GM13977 (cell line): ENCODE results near the gene RPAP3.

ENCODE experiments used
- DNase-seq: peaks from one replicate; pipeline ENCODE4 v3.0.0; 2012; ENCODE audit warnings: low spot score
- in situ Hi-C: fragments of 300-500 bp; cut with MboI; formaldehyde crosslinking; loops from one replicate; pipeline ENCODE4 v1.12.0; 2022; ENCODE audit warnings: low sequenced_read_pairs, low pct_unique_long_range_greater_than_20kb, mixed read lengths, inconsistent platforms; ENCODE audit not compliant: unreplicated experiment
- TF ChIP-seq, protein P1 (sequence below): IDR thresholded peaks from 2 replicates; pipeline ENCODE4 v1.5.1; 2012; ENCODE audit warnings: mild to moderate bottlenecking, control low read depth; ENCODE audit not compliant: insufficient read depth; ENCODE audit errors: extremely low read depth, missing control alignments

RPAP3 gene

DNA sequence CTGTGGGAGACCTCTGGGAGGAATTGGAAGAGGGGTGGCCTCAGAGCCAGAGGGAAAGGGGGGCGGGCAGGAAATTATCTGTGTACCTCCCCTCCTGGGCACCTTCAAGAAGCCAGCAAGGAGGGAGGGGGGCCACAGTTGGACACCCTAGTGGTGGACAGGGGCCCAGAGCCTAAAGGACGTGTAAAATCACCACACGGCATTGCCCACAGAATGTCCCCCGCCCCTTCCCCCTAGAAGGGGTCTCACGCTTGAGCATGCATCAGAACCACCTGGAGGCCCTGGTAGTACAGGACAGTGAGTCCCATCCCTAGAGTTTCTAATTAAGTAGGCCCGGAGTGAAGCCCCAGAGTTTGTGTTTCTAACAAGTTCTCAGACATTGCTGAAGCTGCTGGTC lies 11.2 kb upstream of the RPAP3 start:
- in situ Hi-C loops: loop anchor here (10.0 kb wide), 2 partner anchors 58 to 128 kb away; partner anchors contain the start of gene SLC48A1
- no peak for DNase-seq
- TF ChIP-seq, protein P1, sequence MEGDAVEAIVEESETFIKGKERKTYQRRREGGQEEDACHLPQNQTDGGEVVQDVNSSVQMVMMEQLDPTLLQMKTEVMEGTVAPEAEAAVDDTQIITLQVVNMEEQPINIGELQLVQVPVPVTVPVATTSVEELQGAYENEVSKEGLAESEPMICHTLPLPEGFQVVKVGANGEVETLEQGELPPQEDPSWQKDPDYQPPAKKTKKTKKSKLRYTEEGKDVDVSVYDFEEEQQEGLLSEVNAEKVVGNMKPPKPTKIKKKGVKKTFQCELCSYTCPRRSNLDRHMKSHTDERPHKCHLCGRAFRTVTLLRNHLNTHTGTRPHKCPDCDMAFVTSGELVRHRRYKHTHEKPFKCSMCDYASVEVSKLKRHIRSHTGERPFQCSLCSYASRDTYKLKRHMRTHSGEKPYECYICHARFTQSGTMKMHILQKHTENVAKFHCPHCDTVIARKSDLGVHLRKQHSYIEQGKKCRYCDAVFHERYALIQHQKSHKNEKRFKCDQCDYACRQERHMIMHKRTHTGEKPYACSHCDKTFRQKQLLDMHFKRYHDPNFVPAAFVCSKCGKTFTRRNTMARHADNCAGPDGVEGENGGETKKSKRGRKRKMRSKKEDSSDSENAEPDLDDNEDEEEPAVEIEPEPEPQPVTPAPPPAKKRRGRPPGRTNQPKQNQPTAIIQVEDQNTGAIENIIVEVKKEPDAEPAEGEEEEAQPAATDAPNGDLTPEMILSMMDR: no peak

DNA sequence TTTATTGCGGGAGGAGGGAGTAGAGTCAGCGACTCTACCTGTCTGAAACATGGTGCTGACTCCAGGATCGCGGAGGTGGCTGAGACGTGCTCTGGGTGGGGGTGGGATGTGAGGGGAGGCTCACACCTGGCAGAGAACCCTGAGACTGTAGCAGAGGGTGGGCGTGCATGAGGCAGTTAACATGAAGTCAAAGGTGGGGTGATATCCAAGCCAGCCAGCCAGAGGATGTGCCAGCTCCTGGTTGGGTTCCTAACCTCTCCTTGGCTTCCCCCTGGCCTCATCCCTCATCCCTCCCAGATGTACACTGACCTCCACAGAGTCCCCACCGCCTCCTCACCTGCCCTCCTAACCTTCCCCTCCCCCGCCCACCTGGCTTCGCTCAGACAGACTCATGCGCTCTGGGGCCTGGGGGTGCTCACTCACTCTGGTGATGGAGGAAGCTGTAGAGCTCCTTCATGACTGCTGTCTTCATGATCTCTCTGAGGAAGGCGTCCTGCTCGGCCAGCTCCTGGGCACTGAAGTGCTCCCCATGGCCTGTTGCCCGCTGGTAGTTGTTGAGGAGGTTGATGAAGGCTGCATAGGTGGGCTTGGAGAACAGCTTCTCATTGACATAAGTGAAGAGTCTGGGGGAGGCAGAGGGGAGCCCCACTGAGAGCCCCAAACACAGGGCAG lies 10.2 kb upstream of the RPAP3 start:
- in situ Hi-C loops: loop anchor here (10.0 kb wide), 2 partner anchors 59 to 129 kb away; partner anchors contain the start of gene SLC48A1
- no peak for DNase-seq
- TF ChIP-seq, protein P1: no peak

DNA sequence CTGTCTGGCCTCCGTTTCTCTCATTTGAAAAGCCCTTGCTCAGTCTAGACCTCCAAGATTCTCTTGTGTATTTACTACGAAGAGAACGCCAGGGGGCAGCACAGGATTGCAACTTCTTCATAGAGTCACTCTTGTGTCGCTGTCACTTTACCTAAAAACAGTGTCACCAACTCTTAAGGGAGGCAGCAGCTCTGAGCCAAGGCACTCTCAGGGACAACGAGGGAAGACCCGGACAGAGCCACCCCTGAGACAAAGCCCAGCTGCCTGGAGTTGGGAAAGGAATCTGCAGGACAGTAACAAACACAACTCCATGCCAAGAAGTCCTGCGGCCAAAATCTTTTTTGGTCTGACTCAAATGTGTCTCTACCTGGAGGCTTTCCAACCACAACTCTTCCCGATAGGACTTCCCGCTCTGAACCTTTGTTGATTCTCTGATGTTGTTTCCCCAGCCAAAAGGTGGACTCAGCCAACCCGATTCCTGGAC lies 9.6 kb upstream of the RPAP3 start:
- in situ Hi-C loops: loop anchor here (10.0 kb wide), 2 partner anchors 59 to 129 kb away; partner anchors contain the start of gene SLC48A1
- peak; percentile 77 for DNase-seq

DNA sequence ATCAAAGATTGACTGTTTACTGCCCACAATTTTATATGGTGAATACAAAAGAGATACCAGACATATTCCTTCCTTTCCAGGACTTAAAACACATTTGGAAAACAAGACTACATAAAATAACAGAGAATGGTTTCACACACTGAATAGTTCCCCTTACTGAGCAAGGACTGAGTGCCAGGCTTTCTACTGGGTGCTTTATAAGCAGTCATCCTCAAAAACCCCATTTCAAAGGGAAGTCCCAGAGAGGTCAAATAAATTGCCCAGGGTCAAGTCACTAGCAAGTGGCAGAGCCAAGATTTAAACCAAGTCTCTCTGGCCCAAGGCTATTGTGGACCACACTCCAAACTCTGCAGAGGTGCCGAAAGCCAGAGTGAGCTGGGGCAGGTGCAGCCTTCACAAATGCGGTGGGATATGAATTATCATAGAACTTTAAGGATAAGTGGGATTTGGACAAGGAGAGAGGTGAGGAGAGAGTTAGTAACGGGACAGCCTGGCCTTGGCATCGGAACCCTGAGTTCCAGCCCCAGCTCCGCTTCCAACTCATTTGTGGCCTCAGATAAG lies 9.1 kb upstream of the RPAP3 start:
- DNase-seq: no peak
- TF ChIP-seq, protein P1: no peak
- in situ Hi-C loops: loop anchor here (10.0 kb wide), 2 partner anchors 60 to 130 kb away; partner anchors contain the start of gene SLC48A1

More for the DNA sequence above, 9.6 kb upstream of the RPAP3 start:
- TF ChIP-seq, protein P1: peak; percentile 74

DNA sequence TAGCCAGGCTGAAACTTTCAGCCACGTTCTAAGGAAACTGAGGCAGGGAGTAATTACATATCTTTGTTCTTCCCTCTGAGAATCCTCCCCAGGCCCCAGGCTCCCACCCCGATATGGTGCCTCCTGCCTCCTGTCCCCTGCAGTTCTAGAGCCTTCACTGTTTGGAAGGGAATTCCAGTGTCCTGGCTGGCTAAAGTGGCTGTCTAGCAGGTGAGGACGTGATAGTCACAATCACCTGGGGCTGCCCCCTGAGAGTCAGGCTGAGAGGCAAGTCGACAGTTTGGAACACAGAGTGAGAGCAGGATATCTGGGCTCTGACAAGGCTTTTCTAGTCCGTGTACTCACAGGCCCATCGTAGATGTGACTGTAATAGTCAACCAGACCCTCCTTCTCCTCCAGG lies 6.3 kb upstream of the RPAP3 start:
- no peak for DNase-seq
- TF ChIP-seq, protein P1: no peak
- in situ Hi-C loops: loop anchor here (10.0 kb wide), 2 partner anchors 63 to 133 kb away; partner anchors contain the start of gene SLC48A1

DNA sequence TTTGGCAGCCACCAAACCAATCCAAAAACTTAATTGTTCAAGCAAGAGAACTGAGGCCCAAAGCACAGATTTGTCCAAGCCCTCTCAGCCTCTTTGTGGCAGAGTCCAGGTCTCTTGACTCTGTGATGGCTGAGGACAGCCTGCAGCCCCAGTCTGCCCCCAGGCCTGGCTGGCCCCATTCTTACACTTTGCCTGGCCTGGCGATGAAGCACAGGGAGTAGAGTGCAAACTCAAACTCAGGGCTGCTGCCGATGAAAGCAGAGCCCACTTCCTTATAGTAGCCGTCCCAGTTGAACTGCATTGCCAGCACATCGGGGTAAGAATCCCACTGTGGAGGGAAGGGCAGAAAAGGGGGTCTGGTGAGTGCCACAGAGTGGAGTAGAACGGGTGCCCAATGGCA lies 5.6 kb upstream of the RPAP3 start:
- in situ Hi-C loops: loop anchor here (10.0 kb wide), 2 partner anchors 63 to 133 kb away; partner anchors contain the start of gene SLC48A1
- TF ChIP-seq, protein P1: no peak

More for the DNA sequence above, 5.6 kb upstream of the RPAP3 start:
- DNase-seq: no peak
